ENCODE data around the gene PRSS16.

GRCh38 chr6:27251112-27251605 is 3.7 kb downstream of the PRSS16 start:
- TF ChIP-seq POLR2A (IDR thresholded peaks at IDR 0.05; ENCODE audit: low read length): no peak
- TF ChIP-seq GATA1 (IDR thresholded peaks at IDR 0.05; ENCODE audit: low read depth, low read length): no peak
